GM12878 (cell line): Measurements from ENCODE around the gene ZNF576. TPM values are rescaled to one million over a fixed set of nuclear protein-coding genes. Genes with fewer than 3 reads are reported as not detected.

Experiments
- ATAC-seq: fragments of 200-7000 bp; cut with Tn5 transposase; 3 replicates; pipeline ENCODE4 v1.9.1; 2020; ENCODE audit warnings: mild to moderate bottlenecking, moderate library complexity
- BruUV-seq: library from RNA; stranded (reverse); fragments of 400-500 nt; replicated peaks from 2 replicates; lab custom pipeline; 2021; lab: Mats Ljungman, UMichigan
- CTCF ChIA-PET: fragments of 300-600 bp; sonication (Branson Sonifier 250); formaldehyde crosslinking; extraction: SDS; loops from one replicate; lab custom pipeline; 2021; ENCODE audit warnings: inconsistent platforms; lab: Yijun Ruan, JAX
- POLR2A ChIA-PET: fragments of 350-600 bp; formaldehyde crosslinking; extraction: SDS; loops from one replicate; lab custom pipeline; 2021; ENCODE audit warnings: inconsistent platforms; lab: Charles Lee
- RAD21 ChIA-PET: fragments of 300-600 bp; sonication (Branson Sonifier 250); formaldehyde crosslinking; loops from one replicate; lab custom pipeline; 2023; ENCODE audit warnings: antibody characterized with exemption; ENCODE audit not compliant: unreplicated experiment; lab: Charles Lee
- SMC1A ChIA-PET: fragments of 300-600 bp; sonication (Branson Sonifier 250); formaldehyde crosslinking; loops from one replicate; lab custom pipeline; 2023; ENCODE audit not compliant: unreplicated experiment, uncharacterized antibody; lab: Charles Lee
- DNase-seq: peaks from one replicate; pipeline ENCODE4 v3.0.0-alpha.2; 2011; ENCODE audit warnings: low read depth, low spot score
- FAIRE-seq: peaks from 3 replicates; lab custom pipeline; 2011; peaks lifted over from hg19 to GRCh38; lab: Jason Lieb, UNC
- H2AFZ ChIP-seq: 2 replicates; pipeline ENCODE4 v1.6.0; 2011; ENCODE audit warnings: low read depth, low read length, control low read depth; ENCODE audit not compliant: control insufficient read depth
- H3K27ac ChIP-seq: 2 replicates; pipeline ENCODE4 v1.5.1; 2011; ENCODE audit warnings: control low read depth; ENCODE audit not compliant: control insufficient read depth, insufficient read depth
- H3K27me3 ChIP-seq, 2 experiments: replicated peaks in 1 of 2; 2 replicates each; pipeline versions ENCODE4 v1.6.0 to v1.6.1; 2011; ENCODE audit warnings: low read length in 1 of 2; ENCODE audit not compliant: control insufficient read depth in 2 of 2, insufficient read depth in 2 of 2
- H3K36me3 ChIP-seq, 2 experiments: 2 replicates each; pipeline ENCODE4 v1.5.1; 2011; ENCODE audit warnings: low read length in 1 of 2; ENCODE audit not compliant: control insufficient read depth in 2 of 2, insufficient read depth in 2 of 2
- H3K4me1 ChIP-seq: 2 replicates; pipeline ENCODE4 v1.6.1; 2011; ENCODE audit warnings: mild to moderate bottlenecking, low read length, moderate library complexity, mixed read lengths; ENCODE audit not compliant: control insufficient read depth, insufficient read depth
- H3K4me2 ChIP-seq: 2 replicates; pipeline ENCODE4 v1.6.0; 2011; ENCODE audit warnings: control low read depth; ENCODE audit not compliant: control insufficient read depth, insufficient read depth
- H3K4me3 ChIP-seq: fragments of 200-600 bp; sonication (generic); 2 replicates; pipeline ENCODE4 v1.5.1; 2016
- H3K79me2 ChIP-seq: 2 replicates; pipeline ENCODE4 v1.6.0; 2011; ENCODE audit warnings: low read length; ENCODE audit not compliant: control insufficient read depth, insufficient read depth
- H3K9ac ChIP-seq: 2 replicates; pipeline ENCODE4 v1.8.0; 2011; ENCODE audit warnings: low read length, control low read depth, mixed read lengths; ENCODE audit not compliant: control insufficient read depth, insufficient read depth
- H3K9me3 ChIP-seq: replicated peaks from 3 replicates; pipeline ENCODE4 v1.5.1; 2011; ENCODE audit warnings: mild to moderate bottlenecking, low read length; ENCODE audit not compliant: control insufficient read depth, insufficient read depth
- H4K20me1 ChIP-seq: 2 replicates; pipeline ENCODE4 v1.6.0; 2011; ENCODE audit not compliant: control insufficient read depth, insufficient read depth
- BRCA1 ChIP-seq: IDR thresholded peaks from 2 replicates; pipeline ENCODE4 v1.6.1; 2011; ENCODE audit warnings: low read depth, low read length, improper control_type of control experiment
- CBFB ChIP-seq: IDR thresholded peaks from 2 replicates; pipeline ENCODE4 v1.6.1; 2016; ENCODE audit warnings: antibody characterized with exemption, low read depth
- FOXM1 ChIP-seq: IDR thresholded peaks from 2 replicates; pipeline ENCODE4 v1.6.1; 2012; ENCODE audit warnings: low read depth, mild to moderate bottlenecking, inconsistent platforms, low read length, moderate library complexity
- HCFC1 ChIP-seq: fragments of 150-350 bp; IDR thresholded peaks from 2 replicates; pipeline ENCODE4 v1.6.1; 2014; ENCODE audit warnings: low read length
- IKZF1 ChIP-seq: fragments of 450-650 bp; conservative IDR thresholded peaks from 2 replicates; pipeline ENCODE4 v1.6.1; 2017; ENCODE audit warnings: antibody characterized with exemption, mild to moderate bottlenecking
- JUND ChIP-seq: IDR thresholded peaks from 2 replicates; pipeline ENCODE4 v1.6.1; 2012; ENCODE audit warnings: low read depth, mild to moderate bottlenecking, low read length, improper control_type of control experiment, moderate library complexity
- KLF5 ChIP-seq: fragments of 450-650 bp; IDR thresholded peaks from 2 replicates; pipeline ENCODE4 v1.6.1; 2014; ENCODE audit warnings: mild to moderate bottlenecking; ENCODE audit not compliant: partially characterized antibody
- SIX5 ChIP-seq: IDR thresholded peaks from 2 replicates; pipeline ENCODE4 v1.6.1; 2011; ENCODE audit warnings: mild to moderate bottlenecking, low read depth, low read length, moderate library complexity; ENCODE audit not compliant: severe bottlenecking
- SREBF2 ChIP-seq: IDR thresholded peaks from 2 replicates; pipeline ENCODE4 v1.6.1; 2012; ENCODE audit warnings: mild to moderate bottlenecking, low read length
- SUZ12 ChIP-seq: fragments of 200-600 bp; sonication (generic); IDR thresholded peaks from one replicate; pipeline ENCODE4 v1.6.1; 2018; ENCODE audit warnings: antibody characterized with exemption, mild to moderate bottlenecking; ENCODE audit not compliant: unreplicated experiment
- TAF1 ChIP-seq: IDR thresholded peaks from 2 replicates; pipeline ENCODE4 v1.6.1; 2011; ENCODE audit warnings: mild to moderate bottlenecking, low read depth, low read length, borderline replicate concordance
- ZBED1 ChIP-seq: IDR thresholded peaks from 2 replicates; pipeline ENCODE4 v1.6.1; 2016; ENCODE audit warnings: borderline replicate concordance
- WGBS: methylation state at CpG from one replicate; pipeline ENCODE4 v1.1.6; 2016; ENCODE audit warnings: low lambda C conversion rate; ENCODE audit not compliant: insufficient replicate concordance, insufficient coverage; ENCODE audit errors: missing lambda C conversion rate; 5-methylcytosine and 5-hydroxymethylcytosine counted together
- in situ Hi-C: fragments of 300-500 bp; cut with MboI; formaldehyde crosslinking; loops from 9 replicates; pipeline ENCODE4 v1.14.3; 2018; ENCODE audit warnings: mixed read lengths
- intact Hi-C: fragments of 100-400 bp; cut with micrococcal nuclease; formaldehyde crosslinking; loops from one replicate; pipeline ENCODE4 v1.14.2; 2022; ENCODE audit not compliant: unreplicated experiment
- polyA plus RNA-seq, 11 experiments: library from polyadenylated mRNA; depleted of rRNA in 4 of 11; unstranded in 6 of 11; stranded (reverse) in 5 of 11; fragments of >200 nt; fragmentation: Nextera tagmentation in 4 of 11; fragmentation: Illumina TruSeq in 1 of 11; extraction: Ambion mirVana in 4 of 11; extraction: Trizol in 1 of 11; gene quantifications; 1 replicate in 1 of 11; 2 replicates in 10 of 11; pipeline versions ENCODE4 v1.2.1 to v1.2.3, GENCODE V29; 2011 to 2016; ENCODE audit warnings: inconsistent platforms in 2 of 11, missing spikeins in 2 of 11, low read depth in 1 of 11
- total RNA-seq, 4 experiments: library from RNA; depleted of rRNA in 3 of 4; stranded (reverse); fragments of >200 nt in 3 of 4; fragmentation: Illumina TruSeq in 1 of 4; extraction: Trizol in 1 of 4; gene quantifications; 2 replicates each; pipeline versions ENCODE4 v1.2.1 to v1.2.3, GENCODE V29; 2013 to 2021
- TF ChIP-seq, protein P1 (sequence below): fragments of 450-650 bp; IDR thresholded peaks from 2 replicates; pipeline ENCODE4 v1.6.1; 2017; ENCODE audit warnings: low read depth, mild to moderate bottlenecking, moderate library complexity
- TF ChIP-seq, protein P2 (sequence below): IDR thresholded peaks from 2 replicates; pipeline ENCODE4 v1.6.1; 2011; ENCODE audit warnings: low read depth, low read length, improper control_type of control experiment, borderline replicate concordance
- TF ChIP-seq, protein P3 (sequence below): fragments of 450-650 bp; IDR thresholded peaks from 2 replicates; pipeline ENCODE4 v1.6.1; 2017; ENCODE audit warnings: antibody characterized with exemption, mild to moderate bottlenecking, moderate library complexity

ZNF576 gene
- total and polyA plus RNA-seq, 10 of the 15 experiments (the other 5 are each of a cell fraction or from before 2014, with no cell fraction given): 7.4 to 29.8 (median 14.3) TPM

DNA sequence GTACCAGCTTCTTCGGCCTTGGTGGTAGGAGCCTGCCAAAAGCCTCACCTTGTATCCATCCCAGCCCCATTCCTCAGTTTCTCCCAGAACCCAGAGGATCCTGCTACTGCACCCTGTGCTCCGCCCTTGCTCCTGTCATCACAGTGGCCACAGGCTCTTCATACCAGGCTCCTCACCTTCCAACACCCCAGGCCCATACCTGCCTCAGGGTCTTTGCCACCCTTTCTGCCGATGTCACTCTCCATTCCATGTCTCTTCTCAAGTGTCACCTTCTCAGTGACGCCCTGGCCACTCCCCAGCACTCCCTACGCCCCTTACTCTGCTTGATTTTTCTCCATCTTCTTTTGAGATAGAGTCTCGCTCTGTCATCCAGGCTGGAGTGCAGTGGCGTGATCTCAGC is 13.5 kb downstream of the ZNF576 start (continued):
- no peak for TF ChIP-seq TAF1
- TF ChIP-seq KLF5: no peak

DNA sequence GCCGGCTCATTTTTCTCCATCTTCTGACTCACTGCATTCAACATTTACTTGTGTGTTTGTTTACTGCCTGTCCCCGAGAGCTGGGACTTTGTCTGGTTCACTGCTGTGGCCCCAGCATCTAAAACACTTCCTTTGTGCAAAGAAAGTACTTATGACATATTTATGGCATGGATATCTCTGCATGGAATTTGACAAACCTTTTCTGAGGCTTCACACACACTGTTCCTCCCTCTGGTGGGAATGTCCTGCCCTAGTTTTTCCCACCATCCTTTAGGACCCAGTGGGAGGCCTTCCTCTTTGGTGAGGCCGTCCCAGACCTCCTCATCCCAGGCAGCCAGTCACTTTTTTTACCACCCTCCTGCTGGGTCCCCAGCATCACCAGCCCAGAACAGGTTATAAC is 14.1 kb downstream of the ZNF576 start:
- POLR2A ChIA-PET: no interaction called here
- no peaks in the 10 kb centered on the region for H3K4me1 ChIP-seq
- ATAC-seq: no peak

More for the DNA sequence above, 14.1 kb downstream of the ZNF576 start:
- H4K20me1 ChIP-seq: no peaks in the 10 kb centered on the region
- no peak overlapping the region for H3K4me2 ChIP-seq
- no peaks in the 10 kb centered on the region for H3K9me3 ChIP-seq
- RAD21 ChIA-PET: no interaction called here
- no peak overlapping the region for H2AFZ ChIP-seq
- no peak overlapping the region for H3K27ac ChIP-seq
- CTCF ChIA-PET: no interaction called here
- peaks cover 1% of the 10 kb centered on the region; the same call in 1 of the 2 replicates for H3K79me2 ChIP-seq
- intact Hi-C loops: no loop called here
- FAIRE-seq (no peak), DNase-seq (no peak)
- H3K9ac ChIP-seq: no peak overlapping the region
- no peak for TF ChIP-seq HCFC1
- TF ChIP-seq, protein P1, sequence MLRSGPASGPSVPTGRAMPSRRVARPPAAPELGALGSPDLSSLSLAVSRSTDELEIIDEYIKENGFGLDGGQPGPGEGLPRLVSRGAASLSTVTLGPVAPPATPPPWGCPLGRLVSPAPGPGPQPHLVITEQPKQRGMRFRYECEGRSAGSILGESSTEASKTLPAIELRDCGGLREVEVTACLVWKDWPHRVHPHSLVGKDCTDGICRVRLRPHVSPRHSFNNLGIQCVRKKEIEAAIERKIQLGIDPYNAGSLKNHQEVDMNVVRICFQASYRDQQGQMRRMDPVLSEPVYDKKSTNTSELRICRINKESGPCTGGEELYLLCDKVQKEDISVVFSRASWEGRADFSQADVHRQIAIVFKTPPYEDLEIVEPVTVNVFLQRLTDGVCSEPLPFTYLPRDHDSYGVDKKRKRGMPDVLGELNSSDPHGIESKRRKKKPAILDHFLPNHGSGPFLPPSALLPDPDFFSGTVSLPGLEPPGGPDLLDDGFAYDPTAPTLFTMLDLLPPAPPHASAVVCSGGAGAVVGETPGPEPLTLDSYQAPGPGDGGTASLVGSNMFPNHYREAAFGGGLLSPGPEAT: no peak
- TF ChIP-seq, protein P2, sequence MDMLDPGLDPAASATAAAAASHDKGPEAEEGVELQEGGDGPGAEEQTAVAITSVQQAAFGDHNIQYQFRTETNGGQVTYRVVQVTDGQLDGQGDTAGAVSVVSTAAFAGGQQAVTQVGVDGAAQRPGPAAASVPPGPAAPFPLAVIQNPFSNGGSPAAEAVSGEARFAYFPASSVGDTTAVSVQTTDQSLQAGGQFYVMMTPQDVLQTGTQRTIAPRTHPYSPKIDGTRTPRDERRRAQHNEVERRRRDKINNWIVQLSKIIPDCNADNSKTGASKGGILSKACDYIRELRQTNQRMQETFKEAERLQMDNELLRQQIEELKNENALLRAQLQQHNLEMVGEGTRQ: no peak
- no peak for TF ChIP-seq SUZ12
- no peak for TF ChIP-seq FOXM1
- TF ChIP-seq IKZF1: no peak
- TF ChIP-seq JUND: no peak
- TF ChIP-seq SIX5: no peak
- TF ChIP-seq BRCA1: no peak
- TF ChIP-seq, protein P3, sequence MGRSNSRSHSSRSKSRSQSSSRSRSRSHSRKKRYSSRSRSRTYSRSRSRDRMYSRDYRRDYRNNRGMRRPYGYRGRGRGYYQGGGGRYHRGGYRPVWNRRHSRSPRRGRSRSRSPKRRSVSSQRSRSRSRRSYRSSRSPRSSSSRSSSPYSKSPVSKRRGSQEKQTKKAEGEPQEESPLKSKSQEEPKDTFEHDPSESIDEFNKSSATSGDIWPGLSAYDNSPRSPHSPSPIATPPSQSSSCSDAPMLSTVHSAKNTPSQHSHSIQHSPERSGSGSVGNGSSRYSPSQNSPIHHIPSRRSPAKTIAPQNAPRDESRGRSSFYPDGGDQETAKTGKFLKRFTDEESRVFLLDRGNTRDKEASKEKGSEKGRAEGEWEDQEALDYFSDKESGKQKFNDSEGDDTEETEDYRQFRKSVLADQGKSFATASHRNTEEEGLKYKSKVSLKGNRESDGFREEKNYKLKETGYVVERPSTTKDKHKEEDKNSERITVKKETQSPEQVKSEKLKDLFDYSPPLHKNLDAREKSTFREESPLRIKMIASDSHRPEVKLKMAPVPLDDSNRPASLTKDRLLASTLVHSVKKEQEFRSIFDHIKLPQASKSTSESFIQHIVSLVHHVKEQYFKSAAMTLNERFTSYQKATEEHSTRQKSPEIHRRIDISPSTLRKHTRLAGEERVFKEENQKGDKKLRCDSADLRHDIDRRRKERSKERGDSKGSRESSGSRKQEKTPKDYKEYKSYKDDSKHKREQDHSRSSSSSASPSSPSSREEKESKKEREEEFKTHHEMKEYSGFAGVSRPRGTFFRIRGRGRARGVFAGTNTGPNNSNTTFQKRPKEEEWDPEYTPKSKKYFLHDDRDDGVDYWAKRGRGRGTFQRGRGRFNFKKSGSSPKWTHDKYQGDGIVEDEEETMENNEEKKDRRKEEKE: no peak
- TF ChIP-seq CBFB: no peak
- TF ChIP-seq ZBED1: no peak
- no peak for TF ChIP-seq SREBF2
- in situ Hi-C loops: no loop called here
- peaks cover 3 to 14% of the 10 kb centered on the region in 2 experiments; a peak in 3 of 4 replicates for H3K36me3 ChIP-seq
- BruUV-seq: no TSS peak
- no peaks in the 10 kb centered on the region for H3K27me3 ChIP-seq
- SMC1A ChIA-PET: no interaction called here
- WGBS: 79% methylated on average over 3 of the region's 3 CpGs
- no peak overlapping the region for H3K4me3 ChIP-seq
